Tibial nerve (tissue), 4 donors: Measurements from ENCODE around the gene ARID5B.

Experiments
- CTCF ChIP-seq, 5 experiments: fragments of 200-600 bp in 3 of 5; fragments of 450-650 bp in 2 of 5; sonication (generic) in 3 of 5; IDR thresholded peaks; one replicate each; pipeline ENCODE4 v1.5.1; 2016 to 2019; ENCODE audit warnings: antibody characterized with exemption in 5 of 5, mild to moderate bottlenecking in 3 of 5, moderate library complexity in 2 of 5
- EP300 ChIP-seq, 2 donors: sonication (generic); formaldehyde crosslinking; IDR thresholded peaks; one replicate each; pipeline ENCODE4 v1.6.1; 2017; ENCODE audit warnings: antibody characterized with exemption in 2 of 2, mild to moderate bottlenecking in 1 of 2
- POLR2A ChIP-seq, 2 donors: fragments of 450-650 bp; IDR thresholded peaks; one replicate each; pipeline ENCODE4 v1.6.1; 2017; ENCODE audit warnings: antibody characterized with exemption in 2 of 2, mild to moderate bottlenecking in 2 of 2, moderate library complexity in 2 of 2

GRCh38 chr10:62112300-62112699 is 210.8 kb downstream of the ARID5B start:
- no peak for TF ChIP-seq CTCF (IDR thresholded peaks at IDR 0.05)
- TF ChIP-seq POLR2A (IDR thresholded peaks at IDR 0.05), result no peak
- no peak for TF ChIP-seq EP300 (IDR thresholded peaks at IDR 0.05)
